Transverse colon (tissue), 4 donors: ENCODE results near the gene C1orf226. TPM values are rescaled to one million over a fixed set of nuclear protein-coding genes. Genes with fewer than 3 reads are reported as not detected.

Experiments
- DNase-seq: peaks from one replicate; pipeline ENCODE4 v3.0.0-alpha.2; 2019
- H3K27ac ChIP-seq, 4 donors: fragments of 200-600 bp; sonication (generic); 2 replicates each; pipeline ENCODE4 v1.5.1; 2016 to 2018; ENCODE audit warnings: inconsistent platforms in 4 of 4
- H3K27me3 ChIP-seq: fragments of 200-600 bp; sonication (generic); 2 replicates; pipeline ENCODE4 v1.5.1; 2017; ENCODE audit warnings: inconsistent platforms
- H3K36me3 ChIP-seq, 4 donors: fragments of 200-600 bp; sonication (generic); 2 replicates each; pipeline ENCODE4 v1.5.1; 2017 to 2019; ENCODE audit warnings: inconsistent platforms in 4 of 4
- H3K4me1 ChIP-seq, 4 donors: fragments of 200-600 bp; sonication (generic); 2 replicates each; pipeline ENCODE4 v1.5.1; 2017 to 2020; ENCODE audit warnings: inconsistent platforms in 4 of 4
- H3K4me3 ChIP-seq, 4 donors: fragments of 200-600 bp; sonication (generic); 1 replicate in 1 of 4; 2 replicates in 3 of 4; pipeline versions ENCODE4 v1.5.1 to v1.6.1; 2017 to 2019; ENCODE audit warnings: inconsistent platforms in 4 of 4
- H3K9me3 ChIP-seq, 2 donors: fragments of 200-600 bp; sonication (generic); 2 replicates each; pipeline ENCODE4 v1.5.1; 2017 to 2019; ENCODE audit warnings: inconsistent platforms in 2 of 2
- EP300 ChIP-seq: sonication (generic); formaldehyde crosslinking; IDR thresholded peaks from one replicate; pipeline ENCODE4 v1.6.1; 2017; ENCODE audit warnings: antibody characterized with exemption, low read depth
- POLR2A ChIP-seq: fragments of 450-650 bp; IDR thresholded peaks from one replicate; pipeline ENCODE4 v1.6.1; 2016; ENCODE audit warnings: antibody characterized with exemption, mild to moderate bottlenecking, moderate library complexity
- POLR2AphosphoS5 ChIP-seq, 3 donors: sonication (generic); formaldehyde crosslinking; IDR thresholded peaks; one replicate each; pipeline ENCODE4 v1.6.1; 2016; ENCODE audit warnings: antibody characterized with exemption in 3 of 3
- WGBS, 2 donors: methylation state at CpG; one replicate each; pipeline ENCODE4 v1.1.5; 2018; ENCODE audit warnings: low coverage in 1 of 2; 5-methylcytosine and 5-hydroxymethylcytosine counted together
- in situ Hi-C, 4 donors: fragments of 200-750 bp; cut with MboI; loops; one replicate each; pipeline versions ENCODE4 v1.15.0 to v1.15.1; 2017; ENCODE audit warnings: low sequenced_read_pairs in 3 of 4, low pct_ligation_motif_present in 1 of 4, low pct_unique_long_range_greater_than_20kb in 1 of 4
- intact Hi-C: fragments of 100-400 bp; cut with DNase I; formaldehyde crosslinking; loops from one replicate; pipeline ENCODE4 v1.15.1; 2023; ENCODE audit warnings: low total_unique reads
- total RNA-seq, 4 donors: library from RNA; depleted of rRNA; stranded (reverse); fragments of >200 nt; gene quantifications; one replicate each; pipeline ENCODE4 v1.1.0, GENCODE V29; 2016
- TF ChIP-seq, protein P1 (sequence below), 5 experiments: fragments of 200-600 bp in 3 of 5; fragments of 450-650 bp in 2 of 5; sonication (generic) in 3 of 5; IDR thresholded peaks; 1 replicate in 2 of 5; 2 replicates in 3 of 5; pipeline ENCODE4 v1.5.1; 2016 to 2017; ENCODE audit warnings: antibody characterized with exemption in 5 of 5, inconsistent platforms in 3 of 5, mild to moderate bottlenecking in 2 of 5, moderate library complexity in 1 of 5

Gene C1orf226
- total RNA-seq, 4 donors from 2014 or later: 13.1 to 20.3 (median 16.7) TPM

DNA sequence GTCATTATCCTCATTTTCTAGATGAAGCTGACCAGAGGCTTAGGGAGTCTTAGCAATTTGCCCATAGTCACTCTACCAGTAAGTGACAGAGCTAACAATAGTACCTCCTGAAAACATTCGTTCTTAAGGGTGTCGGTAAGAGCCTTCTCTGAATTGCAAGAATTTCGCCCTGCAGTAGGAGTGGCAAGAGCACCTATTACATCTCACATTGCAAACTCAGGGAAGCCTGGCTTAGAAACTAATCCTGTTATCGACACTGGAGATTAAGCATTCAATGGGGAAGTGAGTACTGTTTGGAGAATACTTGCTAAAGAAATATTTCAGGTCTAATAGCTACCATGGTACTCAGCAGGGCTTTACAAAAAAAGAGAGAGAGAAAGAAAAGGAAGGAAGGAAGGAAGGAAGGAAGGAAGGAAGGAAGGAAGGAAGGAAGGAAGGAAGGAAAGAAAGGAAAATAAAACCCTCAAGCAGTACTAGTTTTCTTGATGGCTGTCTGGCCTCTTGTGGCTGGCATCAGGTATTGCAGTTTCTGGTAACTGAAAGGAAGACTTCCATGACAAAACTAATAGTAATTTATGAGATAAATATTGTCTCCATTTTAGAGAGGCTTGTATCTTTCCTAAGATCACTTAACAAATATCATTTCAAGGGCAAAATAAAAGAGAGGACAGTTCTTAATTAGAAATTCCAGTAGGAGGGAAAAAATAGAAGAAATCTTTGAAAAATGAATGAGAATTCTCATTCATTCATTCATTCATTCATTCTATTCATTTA is 10.4 kb downstream of the C1orf226 start:
- no peaks in the 10 kb centered on the region for H3K36me3 ChIP-seq
- H3K9me3 ChIP-seq: no peaks in the 10 kb centered on the region
- no peak overlapping the region for H3K4me3 ChIP-seq
- TF ChIP-seq, protein P1, sequence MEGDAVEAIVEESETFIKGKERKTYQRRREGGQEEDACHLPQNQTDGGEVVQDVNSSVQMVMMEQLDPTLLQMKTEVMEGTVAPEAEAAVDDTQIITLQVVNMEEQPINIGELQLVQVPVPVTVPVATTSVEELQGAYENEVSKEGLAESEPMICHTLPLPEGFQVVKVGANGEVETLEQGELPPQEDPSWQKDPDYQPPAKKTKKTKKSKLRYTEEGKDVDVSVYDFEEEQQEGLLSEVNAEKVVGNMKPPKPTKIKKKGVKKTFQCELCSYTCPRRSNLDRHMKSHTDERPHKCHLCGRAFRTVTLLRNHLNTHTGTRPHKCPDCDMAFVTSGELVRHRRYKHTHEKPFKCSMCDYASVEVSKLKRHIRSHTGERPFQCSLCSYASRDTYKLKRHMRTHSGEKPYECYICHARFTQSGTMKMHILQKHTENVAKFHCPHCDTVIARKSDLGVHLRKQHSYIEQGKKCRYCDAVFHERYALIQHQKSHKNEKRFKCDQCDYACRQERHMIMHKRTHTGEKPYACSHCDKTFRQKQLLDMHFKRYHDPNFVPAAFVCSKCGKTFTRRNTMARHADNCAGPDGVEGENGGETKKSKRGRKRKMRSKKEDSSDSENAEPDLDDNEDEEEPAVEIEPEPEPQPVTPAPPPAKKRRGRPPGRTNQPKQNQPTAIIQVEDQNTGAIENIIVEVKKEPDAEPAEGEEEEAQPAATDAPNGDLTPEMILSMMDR (IDR thresholded peaks at IDR 0.05): peak; percentile 80 to 95 (median 83)
- TF ChIP-seq EP300: no peak
- in situ Hi-C loops (loop anchor here in 2 of 4 donors (10.0 to 25.0 kb wide), 2 partner anchors 337 to 605 kb away; no protein-coding TSS in a partner anchor), intact Hi-C loops (no loop called here)
- no peak overlapping the region for H3K27ac ChIP-seq
- no peak for DNase-seq
- H3K27me3 ChIP-seq: peaks cover 8% of the 10 kb centered on the region
- H3K4me1 ChIP-seq: peaks cover 3 to 21% (median 5%) of the 10 kb centered on the region in 4 donors
- 55% methylated on average over 4 of the region's 4 CpGs; no CpG with 5 or more reads in 1 of the 2 donors for WGBS, 2 donors

DNA sequence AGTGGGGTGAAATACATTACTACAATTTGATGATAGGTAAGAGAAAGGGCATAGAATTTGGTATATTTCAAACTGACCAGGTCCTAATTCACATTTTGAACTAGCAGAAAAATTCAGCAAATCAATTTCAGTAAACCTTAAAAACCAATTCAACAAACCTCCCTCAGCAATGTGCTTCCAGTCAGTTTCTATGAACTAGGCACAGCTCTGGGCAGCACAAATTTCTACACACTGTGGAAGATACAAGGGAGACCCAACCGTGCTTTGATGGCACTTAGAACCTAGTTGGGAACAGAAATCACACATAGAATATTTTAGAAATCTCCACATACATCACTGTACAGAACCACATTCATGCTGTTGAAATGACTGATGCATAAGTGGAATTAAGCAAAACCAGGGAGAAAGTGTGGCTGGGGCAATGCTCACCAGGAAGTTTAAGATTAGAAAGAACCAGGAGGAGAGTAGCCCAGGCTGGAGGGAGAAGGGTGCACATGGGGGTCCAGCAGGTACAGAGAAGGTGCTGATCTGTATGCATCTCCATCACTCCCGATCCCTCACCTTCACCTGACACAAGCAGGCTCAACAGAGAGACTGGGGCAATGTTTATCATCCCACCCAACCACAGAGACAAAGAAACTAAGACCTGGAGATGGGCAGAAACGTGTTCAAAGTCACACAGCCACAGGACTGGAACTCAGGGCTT is 14.8 kb downstream of the C1orf226 start:
- in situ Hi-C loops: loop anchor here in 2 of 4 donors (10.0 to 25.0 kb wide), 2 partner anchors 342 to 609 kb away; no protein-coding TSS in a partner anchor
- H3K4me3 ChIP-seq: no peak overlapping the region
- WGBS, 2 donors: 63 to 83% methylated on average over 2 to 3 of the region's 3 CpGs

DNA sequence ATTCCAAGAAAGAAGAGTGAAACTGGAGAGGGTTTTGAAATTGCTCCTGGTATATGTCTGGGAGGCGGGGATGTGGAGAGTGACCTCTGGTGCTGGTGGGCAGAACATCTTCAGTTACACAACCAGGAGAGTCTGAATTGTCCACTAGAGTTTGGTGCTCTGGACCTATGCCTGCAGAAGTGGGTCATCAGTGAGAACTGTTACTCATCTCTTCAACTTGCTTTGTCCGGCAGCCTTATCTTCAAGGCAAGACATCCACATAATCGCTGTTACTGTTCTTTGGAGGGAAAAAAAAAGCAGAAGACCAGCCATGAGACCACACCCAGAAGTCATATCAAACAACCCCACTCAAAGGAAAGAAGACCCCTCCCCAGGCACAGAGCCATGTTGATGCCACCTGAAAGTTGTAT is 15.5 kb downstream of the C1orf226 start:
- TF ChIP-seq POLR2A (no peak), EP300 (no peak), POLR2AphosphoS5 (IDR thresholded peaks at IDR 0.05) (no peak)
- TF ChIP-seq, protein P1 (IDR thresholded peaks at IDR 0.05): no peak
- 81 to 88% methylated on average over 2 to 3 of the region's 3 CpGs for WGBS, 2 donors
- in situ Hi-C loops (loop anchor here in 2 of 4 donors (10.0 to 25.0 kb wide), 2 partner anchors 342 to 610 kb away; no protein-coding TSS in a partner anchor), intact Hi-C loops (loop anchor here (5.0 kb wide), 1 partner anchor 340 kb away; no protein-coding TSS in a partner anchor)
- no peak overlapping the region for H3K27ac ChIP-seq
- H3K4me1 ChIP-seq: no peaks in the 10 kb centered on the region
- DNase-seq: no peak
- H3K9me3 ChIP-seq: no peaks in the 10 kb centered on the region
- H3K27me3 ChIP-seq: peaks cover 8% of the 10 kb centered on the region
- H3K4me3 ChIP-seq: no peak overlapping the region
- no peaks in the 10 kb centered on the region for H3K36me3 ChIP-seq

More for the DNA sequence above, 14.8 kb downstream of the C1orf226 start:
- Histone ChIP-seq H3K36me3 (no peaks in the 10 kb centered on the region), H3K27ac (no peak overlapping the region), H3K4me1 (peaks cover 0 to 6% (median 0%) of the 10 kb centered on the region in 4 donors), H3K9me3 (no peaks in the 10 kb centered on the region), H3K27me3 (peaks cover 8% of the 10 kb centered on the region)
- no peak for DNase-seq
- TF ChIP-seq, protein P1 (IDR thresholded peaks at IDR 0.05): no peak
- TF ChIP-seq POLR2AphosphoS5 (IDR thresholded peaks at IDR 0.05) (no peak), POLR2A (no peak), EP300 (no peak)
- intact Hi-C loops: loop anchor here (5.0 kb wide), 1 partner anchor 339 kb away; no protein-coding TSS in a partner anchor
